ENCODE measurements around the gene SCT. TPM values are rescaled to one million over a fixed set of nuclear protein-coding genes. Genes with fewer than 3 reads are reported as not detected.

The SCT gene
- total RNA-seq, 4 donors from 2014 or later = not detected

DNA sequence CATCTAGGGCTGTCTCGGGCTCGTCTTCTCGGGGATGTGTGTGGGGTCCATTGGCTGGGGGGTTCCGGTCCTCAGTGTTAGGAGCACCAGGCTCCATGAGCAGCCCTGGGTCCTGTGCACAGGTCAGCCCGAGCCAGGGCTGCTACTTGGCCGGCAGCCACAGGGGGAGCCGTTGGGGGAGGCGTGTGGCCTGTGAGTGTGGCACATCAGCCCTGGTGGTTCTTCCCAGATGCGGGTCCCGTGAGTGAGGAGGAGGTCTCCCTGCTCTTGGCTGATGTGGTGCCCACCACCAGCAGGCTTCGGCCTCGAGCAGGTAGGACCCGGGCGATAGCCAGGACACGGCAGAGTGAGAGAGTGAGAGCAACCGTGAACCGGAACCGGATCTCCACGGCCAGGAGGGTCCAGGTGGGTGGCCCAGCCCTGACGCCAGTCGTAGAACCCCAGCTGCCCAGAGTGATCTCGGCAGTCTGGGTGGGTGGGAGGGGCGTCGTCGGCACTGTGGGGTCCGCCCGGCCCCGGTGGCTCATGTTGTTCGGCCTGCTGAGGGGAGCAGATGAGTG lies 29.7 kb downstream of the SCT start:
- H3K9me3 ChIP-seq = no peaks in the 10 kb centered on the region
- no peaks in the 10 kb centered on the region for H3K27me3 ChIP-seq
- TF ChIP-seq POLR2A (IDR thresholded peaks at IDR 0.05; ENCODE audit: low read depth) = no peak
- TF ChIP-seq, protein P1, sequence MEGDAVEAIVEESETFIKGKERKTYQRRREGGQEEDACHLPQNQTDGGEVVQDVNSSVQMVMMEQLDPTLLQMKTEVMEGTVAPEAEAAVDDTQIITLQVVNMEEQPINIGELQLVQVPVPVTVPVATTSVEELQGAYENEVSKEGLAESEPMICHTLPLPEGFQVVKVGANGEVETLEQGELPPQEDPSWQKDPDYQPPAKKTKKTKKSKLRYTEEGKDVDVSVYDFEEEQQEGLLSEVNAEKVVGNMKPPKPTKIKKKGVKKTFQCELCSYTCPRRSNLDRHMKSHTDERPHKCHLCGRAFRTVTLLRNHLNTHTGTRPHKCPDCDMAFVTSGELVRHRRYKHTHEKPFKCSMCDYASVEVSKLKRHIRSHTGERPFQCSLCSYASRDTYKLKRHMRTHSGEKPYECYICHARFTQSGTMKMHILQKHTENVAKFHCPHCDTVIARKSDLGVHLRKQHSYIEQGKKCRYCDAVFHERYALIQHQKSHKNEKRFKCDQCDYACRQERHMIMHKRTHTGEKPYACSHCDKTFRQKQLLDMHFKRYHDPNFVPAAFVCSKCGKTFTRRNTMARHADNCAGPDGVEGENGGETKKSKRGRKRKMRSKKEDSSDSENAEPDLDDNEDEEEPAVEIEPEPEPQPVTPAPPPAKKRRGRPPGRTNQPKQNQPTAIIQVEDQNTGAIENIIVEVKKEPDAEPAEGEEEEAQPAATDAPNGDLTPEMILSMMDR (IDR thresholded peaks at IDR 0.05) = no peak
- no peak for TF ChIP-seq EP300 (IDR thresholded peaks at IDR 0.05)
- no peak for TF ChIP-seq POLR2AphosphoS5 (IDR thresholded peaks at IDR 0.05)
- no peaks in the 10 kb centered on the region for H3K4me1 ChIP-seq
- no peak overlapping the region for H3K4me3 ChIP-seq
- H3K27ac ChIP-seq (replicated peaks in 1 of 4) = no peak overlapping the region
- intact Hi-C loops (cut with DNase I) = no loop called here
- peaks cover 79 to 100% (median 99%) of the 10 kb centered on the region in 4 donors for H3K36me3 ChIP-seq
- 92% methylated on average over 15 of the region's 29 CpGs for WGBS
- no peak for DNase-seq (ENCODE audit: extremely low spot score)

DNA sequence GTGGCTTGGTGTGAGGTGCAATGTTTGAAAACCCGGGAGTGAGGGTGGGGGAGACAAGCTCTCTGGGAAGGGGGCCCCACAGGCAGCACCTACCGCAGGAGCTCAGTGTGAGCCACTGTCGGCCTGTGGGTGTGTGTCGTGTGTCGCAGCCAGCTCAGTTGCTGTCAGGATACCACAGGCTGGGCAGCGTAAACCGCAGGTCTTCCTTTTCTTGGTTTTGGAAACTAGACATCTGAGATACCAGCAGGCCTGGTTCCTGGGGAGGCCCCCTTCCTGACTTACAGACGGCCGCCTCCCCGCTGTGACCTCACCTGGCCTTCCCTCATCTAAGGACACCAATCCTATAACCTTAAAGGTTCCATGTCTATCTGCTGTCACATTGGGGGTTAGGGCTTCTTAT lies 30.6 kb downstream of the SCT start:
- no peak for DNase-seq (ENCODE audit: extremely low spot score)
- Histone ChIP-seq H3K27ac (replicated peaks in 1 of 4) (no peak overlapping the region), H3K36me3 (peaks cover 75 to 100% (median 98%) of the 10 kb centered on the region in 4 donors), H3K4me3 (no peak overlapping the region), H3K27me3 (no peaks in the 10 kb centered on the region), H3K4me1 (no peaks in the 10 kb centered on the region), H3K9me3 (no peaks in the 10 kb centered on the region)
- 89% methylated on average over 6 of the region's 10 CpGs for WGBS
- TF ChIP-seq POLR2AphosphoS5 (IDR thresholded peaks at IDR 0.05) (no peak), EP300 (IDR thresholded peaks at IDR 0.05) (no peak), POLR2A (IDR thresholded peaks at IDR 0.05; ENCODE audit: low read depth) (no peak)
- TF ChIP-seq, protein P1 (IDR thresholded peaks at IDR 0.05) = no peak
- intact Hi-C loops (cut with DNase I) = no loop called here

DNA sequence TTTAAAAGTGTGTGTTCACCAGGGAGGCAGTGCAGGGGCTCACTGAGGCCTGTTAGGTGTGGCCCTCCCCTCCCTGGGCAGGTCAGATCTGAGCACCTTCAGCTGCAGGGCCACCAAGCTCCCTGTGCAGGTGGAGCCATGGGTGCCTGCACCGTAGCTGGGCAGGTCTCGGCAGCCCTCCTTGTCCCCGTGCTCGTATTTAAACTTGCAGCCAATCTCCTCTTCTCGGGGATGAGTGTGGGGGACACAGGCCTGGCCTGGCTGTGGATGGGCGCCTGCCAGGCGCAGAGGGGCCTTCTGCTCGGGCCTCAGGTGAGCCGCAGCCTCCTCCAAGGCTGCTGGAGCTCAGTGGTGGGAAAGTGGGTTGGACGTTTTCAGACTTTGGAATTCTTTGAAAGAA lies 31.6 kb downstream of the SCT start:
- intact Hi-C loops (cut with DNase I) = no loop called here
- no peak for DNase-seq (ENCODE audit: extremely low spot score)
- WGBS = 81% methylated on average over 10 of the region's 10 CpGs
- Histone ChIP-seq H3K27me3 (no peaks in the 10 kb centered on the region), H3K36me3 (peaks cover 79 to 100% (median 98%) of the 10 kb centered on the region in 4 donors), H3K4me1 (no peaks in the 10 kb centered on the region), H3K9me3 (no peaks in the 10 kb centered on the region), H3K27ac (replicated peaks in 1 of 4) (no peak overlapping the region), H3K4me3 (no peak overlapping the region)
- TF ChIP-seq EP300 (IDR thresholded peaks at IDR 0.05) (no peak), POLR2A (IDR thresholded peaks at IDR 0.05; ENCODE audit: low read depth) (no peak), POLR2AphosphoS5 (IDR thresholded peaks at IDR 0.05) (no peak)
- TF ChIP-seq, protein P1 (IDR thresholded peaks at IDR 0.05) = no peak

DNA sequence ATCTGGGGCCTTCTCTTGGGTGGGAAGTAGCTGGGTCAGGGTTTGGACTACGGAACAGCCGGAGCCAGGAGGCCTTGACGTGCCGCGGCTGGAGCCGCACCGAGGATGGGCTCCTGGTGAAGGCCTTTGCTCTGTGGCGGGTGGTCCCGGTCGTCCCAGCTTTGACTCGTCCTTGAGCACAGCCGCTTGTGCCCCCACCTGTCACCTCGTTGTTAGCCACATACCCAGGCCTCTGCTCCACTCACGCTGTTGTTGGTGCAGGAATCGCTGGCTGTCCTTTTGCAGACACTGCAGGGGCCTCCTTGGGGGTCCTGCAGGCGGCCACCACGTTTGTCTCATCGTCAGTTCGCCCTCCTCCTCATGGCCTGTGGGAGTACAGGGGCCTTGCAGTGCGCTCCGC lies 33.6 kb downstream of the SCT start:
- no peak overlapping the region for H3K4me3 ChIP-seq
- peaks cover 77 to 100% (median 99%) of the 10 kb centered on the region in 4 donors for H3K36me3 ChIP-seq
- no peaks in the 10 kb centered on the region for H3K9me3 ChIP-seq
- H3K27ac ChIP-seq (replicated peaks in 1 of 4) = no peak overlapping the region
- DNase-seq (ENCODE audit: extremely low spot score) = no peak
- no peaks in the 10 kb centered on the region for H3K27me3 ChIP-seq
- no peaks in the 10 kb centered on the region for H3K4me1 ChIP-seq
- TF ChIP-seq, protein P1 (IDR thresholded peaks at IDR 0.05) = no peak
- TF ChIP-seq POLR2AphosphoS5 (IDR thresholded peaks at IDR 0.05) (no peak), EP300 (IDR thresholded peaks at IDR 0.05) (no peak), POLR2A (IDR thresholded peaks at IDR 0.05; ENCODE audit: low read depth) (no peak)
- intact Hi-C loops (cut with DNase I) = no loop called here
- WGBS = 90% methylated on average over 21 of the region's 21 CpGs

DNA sequence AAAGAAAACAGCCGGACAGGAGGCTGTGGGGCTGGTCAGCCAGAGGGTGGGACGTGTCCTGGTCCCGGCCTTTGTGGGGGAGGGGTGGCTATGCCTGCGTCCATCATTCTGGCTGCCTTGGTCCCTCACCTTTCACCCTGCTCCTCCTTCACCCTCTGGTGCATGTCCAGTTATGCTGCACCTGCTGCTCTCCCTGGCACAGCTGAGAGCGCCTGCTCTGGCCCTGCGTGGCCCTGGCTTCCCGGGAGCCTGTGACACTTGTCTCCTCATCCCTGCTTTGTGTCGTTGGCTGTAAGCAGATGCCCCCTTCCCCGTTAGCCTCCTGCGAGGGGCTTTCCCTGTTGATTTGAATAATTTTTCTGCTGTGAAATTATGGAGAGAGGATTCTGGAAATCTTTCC lies 34.1 kb downstream of the SCT start:
- no peak for DNase-seq (ENCODE audit: extremely low spot score)
- Histone ChIP-seq H3K9me3 (no peaks in the 10 kb centered on the region), H3K36me3 (peaks cover 76 to 100% (median 99%) of the 10 kb centered on the region in 4 donors), H3K27me3 (no peaks in the 10 kb centered on the region), H3K4me1 (no peaks in the 10 kb centered on the region), H3K27ac (replicated peaks in 1 of 4) (no peak overlapping the region), H3K4me3 (no peak overlapping the region)
- intact Hi-C loops (cut with DNase I) = no loop called here
- 85% methylated on average over 10 of the region's 10 CpGs for WGBS
- no peak for TF ChIP-seq EP300 (IDR thresholded peaks at IDR 0.05)
- TF ChIP-seq POLR2A (IDR thresholded peaks at IDR 0.05; ENCODE audit: low read depth) = no peak
- no peak for TF ChIP-seq POLR2AphosphoS5 (IDR thresholded peaks at IDR 0.05)
- TF ChIP-seq, protein P1 (IDR thresholded peaks at IDR 0.05) = no peak

Data from esophagus muscularis mucosa (tissue), 4 donors.